Caco-2 (cell line): ENCODE data around the gene EHF. TPM values are rescaled to one million over a fixed set of nuclear protein-coding genes. Genes with fewer than 3 reads are reported as not detected.

Experiments used
- BruUV-seq: library from RNA; stranded (reverse); fragments of 400-500 nt; replicated peaks from 2 replicates; lab custom pipeline; 2021; lab: Mats Ljungman, UMichigan
- CTCF ChIA-PET: fragments of 300-600 bp; sonication (Branson Sonifier 250); formaldehyde crosslinking; loops from one replicate; lab custom pipeline; 2022; ENCODE audit warnings: antibody characterized with exemption; lab: Charles Lee
- POLR2A ChIA-PET: fragments of 300-600 bp; sonication (Branson Sonifier 250); formaldehyde crosslinking; loops from one replicate; lab custom pipeline; 2022; ENCODE audit warnings: antibody characterized with exemption; lab: Charles Lee
- DNase-seq, 2 experiments: peaks; one replicate each; pipeline versions ENCODE4 v3.0.0 to v3.0.0-alpha.2; 2020 to 2022
- H3K27me3 ChIP-seq: replicated peaks from 2 replicates; pipeline ENCODE4 v1.6.0; 2011; ENCODE audit warnings: low read length; ENCODE audit not compliant: control insufficient read depth, insufficient read depth
- H3K36me3 ChIP-seq: 2 replicates; pipeline ENCODE4 v1.5.1; 2011; ENCODE audit warnings: low read length; ENCODE audit not compliant: control insufficient read depth, insufficient read depth
- H3K4me1 ChIP-seq: fragments of 250-450 bp; sonication (Bioruptor Pico); 2 replicates; pipeline ENCODE4 v1.5.1; 2020; ENCODE audit warnings: mild to moderate bottlenecking
- H3K4me3 ChIP-seq: 2 replicates; pipeline ENCODE4 v1.5.1; 2011; ENCODE audit warnings: low read depth, mild to moderate bottlenecking, control low read depth, low read length
- H3K9me3 ChIP-seq: fragments of 250-450 bp; sonication (Bioruptor Pico); 2 replicates; pipeline ENCODE4 v1.5.1; 2020; ENCODE audit warnings: mild to moderate bottlenecking, moderate library complexity
- H3K27ac Mint-ChIP-seq: one replicate; pipeline ENCODE4 v1.8.0; 2022; ENCODE audit warnings: mixed read lengths; ENCODE audit not compliant: unreplicated experiment
- H3K27me3 Mint-ChIP-seq: one replicate; pipeline ENCODE4 v1.8.0; 2022; ENCODE audit warnings: mixed read lengths; ENCODE audit not compliant: insufficient read depth, unreplicated experiment
- H3K36me3 Mint-ChIP-seq: one replicate; pipeline ENCODE4 v1.8.0; 2022; ENCODE audit warnings: mild to moderate bottlenecking, mixed read lengths; ENCODE audit not compliant: insufficient read depth, unreplicated experiment
- H3K4me1 Mint-ChIP-seq: one replicate; pipeline ENCODE4 v1.8.0; 2022; ENCODE audit warnings: low read depth, mixed read lengths; ENCODE audit not compliant: unreplicated experiment
- H3K4me3 Mint-ChIP-seq: one replicate; pipeline ENCODE4 v1.8.0; 2022; ENCODE audit warnings: mild to moderate bottlenecking, moderate library complexity, mixed read lengths; ENCODE audit not compliant: unreplicated experiment
- H3K9me3 Mint-ChIP-seq: one replicate; pipeline ENCODE4 v1.8.0; 2022; ENCODE audit warnings: mixed read lengths; ENCODE audit not compliant: unreplicated experiment
- CTCF ChIP-seq, 2 experiments: fragments of 200-600 bp in 1 of 2; IDR thresholded peaks; 1 replicate in 1 of 2; 2 replicates in 1 of 2; pipeline versions ENCODE4 v1.5.1 to v1.8.0; 2011 to 2022; ENCODE audit warnings: antibody characterized with exemption in 1 of 2, control low read depth in 1 of 2, inconsistent platforms in 1 of 2, low read depth in 1 of 2, low read length in 1 of 2, mild to moderate bottlenecking in 1 of 2, moderate library complexity in 1 of 2; ENCODE audit not compliant: insufficient read depth in 1 of 2, severe bottlenecking in 1 of 2, unreplicated experiment in 1 of 2
- intact Hi-C: fragments of 100-400 bp; cut with micrococcal nuclease; formaldehyde crosslinking; loops from one replicate; pipeline ENCODE4 v1.10.0; 2022; ENCODE audit not compliant: unreplicated experiment
- total RNA-seq: library from RNA; stranded (reverse); gene quantifications from 2 replicates; pipeline ENCODE4 v1.2.3, GENCODE V29; 2022

EHF gene
- total RNA-seq, 1 experiment from 2014 or later, result 0.11 TPM

- CTCF ChIA-PET, result no interaction called here
- no peaks in the 10 kb centered on the region for H3K9me3 ChIP-seq
- Mint-ChIP-seq H3K27me3 (no peaks in the 10 kb centered on the region), H3K4me1 (peaks cover 11% of the 10 kb centered on the region), H3K27ac (no peak overlapping the region), H3K4me3 (no peak overlapping the region), H3K36me3 (no peaks in the 10 kb centered on the region), H3K9me3 (no peaks in the 10 kb centered on the region)
- H3K4me1 ChIP-seq, result peaks cover 8% of the 10 kb centered on the region
- BruUV-seq, result no TSS peak
- intact Hi-C loops, result no loop called here
- no peak for DNase-seq
- H3K27me3 ChIP-seq, result no peaks in the 10 kb centered on the region
- POLR2A ChIA-PET, result no interaction called here
- H3K36me3 ChIP-seq, result no peaks in the 10 kb centered on the region
- no peak overlapping the region for H3K4me3 ChIP-seq
- no peak for TF ChIP-seq CTCF (IDR thresholded peaks at IDR 0.05; ENCODE audit: insufficient read depth in 1 of 2, low read depth in 1 of 2, low read length in 1 of 2, severe bottlenecking in 1 of 2, unreplicated experiment in 1 of 2)
These were observed 11.0 kb upstream of the EHF start for GRCh38 chr11:34609850-34610249.

- no peak for TF ChIP-seq CTCF (IDR thresholded peaks at IDR 0.05; ENCODE audit: insufficient read depth in 1 of 2, low read depth in 1 of 2, low read length in 1 of 2, severe bottlenecking in 1 of 2, unreplicated experiment in 1 of 2)
- no TSS peak for BruUV-seq
- Histone ChIP-seq H3K4me1 (peaks cover 6% of the 10 kb centered on the region; the same call in 1 of the 2 replicates), H3K9me3 (no peaks in the 10 kb centered on the region), H3K36me3 (no peaks in the 10 kb centered on the region), H3K27me3 (no peaks in the 10 kb centered on the region), H3K4me3 (no peak overlapping the region)
- Mint-ChIP-seq H3K27me3 (no peaks in the 10 kb centered on the region), H3K4me3 (no peak overlapping the region), H3K9me3 (no peaks in the 10 kb centered on the region), H3K36me3 (no peaks in the 10 kb centered on the region), H3K27ac (no peak overlapping the region), H3K4me1 (peaks cover 11% of the 10 kb centered on the region)
- intact Hi-C loops, result no loop called here
- ChIA-PET CTCF (no interaction called here), POLR2A (no interaction called here)
- DNase-seq, result no peak
These were observed 10.4 kb upstream of the EHF start for GRCh38 chr11:34610324-34611041.

GRCh38 chr11:34613015-34613414, 7.9 kb upstream of the EHF start:
- TF ChIP-seq CTCF (IDR thresholded peaks at IDR 0.05; ENCODE audit: insufficient read depth in 1 of 2, low read depth in 1 of 2, low read length in 1 of 2, severe bottlenecking in 1 of 2, unreplicated experiment in 1 of 2), result no peak
- Mint-ChIP-seq H3K27me3 (no peaks in the 10 kb centered on the region), H3K36me3 (no peaks in the 10 kb centered on the region), H3K9me3 (no peaks in the 10 kb centered on the region), H3K4me1 (peaks cover 11% of the 10 kb centered on the region), H3K27ac (no peak overlapping the region), H3K4me3 (no peak overlapping the region)
- H3K27me3 ChIP-seq, result no peaks in the 10 kb centered on the region
- no peaks in the 10 kb centered on the region for H3K36me3 ChIP-seq
- H3K4me3 ChIP-seq, result no peak overlapping the region
- peaks cover 6% of the 10 kb centered on the region; the same call in 1 of the 2 replicates for H3K4me1 ChIP-seq
- CTCF ChIA-PET, result no interaction called here
- POLR2A ChIA-PET, result no interaction called here
- H3K9me3 ChIP-seq, result no peaks in the 10 kb centered on the region
- intact Hi-C loops, result no loop called here
- no peak for DNase-seq
- no TSS peak for BruUV-seq
